HG02610 (cell line): ENCODE results near the gene DOHH.

Source experiments
- ATAC-seq: cut with Tn5 transposase; IDR thresholded peaks from one replicate; pipeline ENCODE4 v1.9.1; 2021; ENCODE audit warnings: mild to moderate bottlenecking, moderate library complexity; ENCODE audit not compliant: unreplicated experiment

The DOHH gene

GRCh38 chr19:3479834-3480215, 20.6 kb downstream of the DOHH start:
- no peak for ATAC-seq

- no peak for ATAC-seq
These were observed 21.2 kb downstream of the DOHH start for GRCh38 chr19:3479177-3479833.

- no peak for ATAC-seq
These were observed 21.9 kb downstream of the DOHH start for GRCh38 chr19:3478409-3479176.

GRCh38 chr19:3477951-3478350, 22.5 kb downstream of the DOHH start:
- no peak for ATAC-seq

- no peak for ATAC-seq
These were observed 23.0 kb downstream of the DOHH start for GRCh38 chr19:3477506-3477905.

GRCh38 chr19:3476830-3477229, 23.6 kb downstream of the DOHH start:
- ATAC-seq: no peak

- ATAC-seq: no peak
These were observed 25.0 kb downstream of the DOHH start for GRCh38 chr19:3475449-3475848.

GRCh38 chr19:3474614-3475013, 25.9 kb downstream of the DOHH start:
- ATAC-seq: no peak

GRCh38 chr19:3474010-3474409, 26.5 kb downstream of the DOHH start:
- ATAC-seq: no peak

GRCh38 chr19:3471954-3472655, 28.4 kb downstream of the DOHH start:
- ATAC-seq: no peak

- no peak for ATAC-seq
These were observed 29.9 kb downstream of the DOHH start for GRCh38 chr19:3470500-3471128.

GRCh38 chr19:3469638-3470499, 30.6 kb downstream of the DOHH start:
- no peak for ATAC-seq

GRCh38 chr19:3468211-3468610, 32.3 kb downstream of the DOHH start:
- ATAC-seq: no peak

- no peak for ATAC-seq
These were observed 32.9 kb downstream of the DOHH start for GRCh38 chr19:3467437-3468198.

- no peak for ATAC-seq
These were observed 33.8 kb downstream of the DOHH start for GRCh38 chr19:3466635-3467034.

- no peak for ATAC-seq
These were observed 34.9 kb downstream of the DOHH start for GRCh38 chr19:3465552-3465951.

- ATAC-seq: no peak
These were observed 35.8 kb downstream of the DOHH start for GRCh38 chr19:3464587-3465235.

- ATAC-seq: no peak
These were observed 36.5 kb downstream of the DOHH start for GRCh38 chr19:3463714-3464586.
